GM19240 (cell line): ENCODE data around the gene MSMO1.

Experiments used
- DNase-seq: peaks from one replicate; pipeline ENCODE4 v3.0.0; 2011; ENCODE audit warnings: low spot score; ENCODE audit not compliant: insufficient read length

MSMO1 gene

GRCh38 chr4:165360041-165360695 lies 32.7 kb downstream of the MSMO1 start:
- no peak for DNase-seq

- DNase-seq = no peak
Observed at GRCh38 chr4:165360985-165361670, 33.7 kb downstream of the MSMO1 start.

GRCh38 chr4:165361810-165362209 lies 34.3 kb downstream of the MSMO1 start:
- DNase-seq = no peak

GRCh38 chr4:165364452-165365080 lies 37.1 kb downstream of the MSMO1 start:
- no peak for DNase-seq

- DNase-seq = no peak
Observed at GRCh38 chr4:165367040-165367439, 39.6 kb downstream of the MSMO1 start.

GRCh38 chr4:165368114-165368513 lies 40.6 kb downstream of the MSMO1 start:
- DNase-seq = no peak

GRCh38 chr4:165368567-165368966 lies 41.1 kb downstream of the MSMO1 start:
- no peak for DNase-seq

GRCh38 chr4:165369522-165369921 lies 42.1 kb downstream of the MSMO1 start:
- no peak for DNase-seq

- DNase-seq = no peak
Observed at GRCh38 chr4:165370530-165370929, 43.1 kb downstream of the MSMO1 start.

GRCh38 chr4:165375465-165375864 lies 48.0 kb downstream of the MSMO1 start:
- no peak for DNase-seq

GRCh38 chr4:165378398-165378744 lies 50.9 kb downstream of the MSMO1 start:
- DNase-seq = no peak

GRCh38 chr4:165378745-165379677 lies 51.5 kb downstream of the MSMO1 start, which contains the start of gene CPE:
TSS of gene CPE (plus strand) at chr4:165379008. CDS start at chr4:165379222, 214 bp downstream.
- peak; percentile 4 for DNase-seq

- no peak for DNase-seq
Observed at GRCh38 chr4:165379678-165380064, 52.2 kb downstream of the MSMO1 start.

- DNase-seq = no peak
Observed at GRCh38 chr4:165380805-165381204, 53.3 kb downstream of the MSMO1 start.

- DNase-seq = no peak
Observed at GRCh38 chr4:165381821-165382373, 54.4 kb downstream of the MSMO1 start.

- no peak for DNase-seq
Observed at GRCh38 chr4:165382640-165383039, 55.2 kb downstream of the MSMO1 start.

- no peak for DNase-seq
Observed at GRCh38 chr4:165383591-165384073, 56.2 kb downstream of the MSMO1 start.

GRCh38 chr4:165384186-165384585 lies 56.7 kb downstream of the MSMO1 start:
- DNase-seq = no peak

- DNase-seq = no peak
Observed at GRCh38 chr4:165384598-165384997, 57.1 kb downstream of the MSMO1 start.

GRCh38 chr4:165385126-165385525 lies 57.7 kb downstream of the MSMO1 start:
- DNase-seq = no peak

GRCh38 chr4:165386328-165386727 lies 58.9 kb downstream of the MSMO1 start:
- DNase-seq = no peak
